GM23248 (cell line): ENCODE measurements around the gene PLPPR3.

Source experiments
- EZH2 ChIP-seq: fragments of 200-600 bp; sonication (generic); IDR thresholded peaks from 2 replicates; pipeline ENCODE4 v1.6.1; 2018; ENCODE audit warnings: antibody characterized with exemption, mild to moderate bottlenecking; ENCODE audit not compliant: insufficient read depth, poor library complexity, severe bottlenecking
- EZH2phosphoT487 ChIP-seq: fragments of 200-600 bp; sonication (generic); IDR thresholded peaks from 2 replicates; pipeline ENCODE4 v1.6.1; 2018; ENCODE audit warnings: antibody characterized with exemption, moderate library complexity, mild to moderate bottlenecking, low read depth; ENCODE audit not compliant: insufficient read depth

GRCh38 chr19:813219-814151, 8.3 kb downstream of the PLPPR3 start:
- TF ChIP-seq EZH2 (no peak), EZH2phosphoT487 (no peak)
